ENCODE results near the gene NUP210. TPM values are rescaled to one million over a fixed set of nuclear protein-coding genes. Genes with fewer than 3 reads are reported as not detected.

The NUP210 gene
- polyA plus RNA-seq, 1 of the 3 experiments (the other 2 are of a cell fraction): 1.8 TPM

- Histone ChIP-seq H3K4me3 (ENCODE audit: low read depth in 2 of 2, low read length in 1 of 2) (no peak overlapping the region), H3K27ac (ENCODE audit: low read depth in 2 of 2, low read length in 1 of 2) (no peak overlapping the region), H3F3A (replicated peaks; ENCODE audit: insufficient read depth) (no peaks in the 10 kb centered on the region), H3K79me2 (ENCODE audit: insufficient read depth) (no peaks in the 10 kb centered on the region), H3K27me3 (ENCODE audit: insufficient read depth) (no peaks in the 10 kb centered on the region), H3K4me1 (ENCODE audit: control insufficient read depth in 1 of 2, insufficient read depth in 2 of 2, low read depth in 1 of 2, low read length in 1 of 2) (no peaks in the 10 kb centered on the region), H3K36me3 (replicated peaks in 1 of 2; ENCODE audit: control insufficient read depth in 1 of 2, insufficient read depth in 2 of 2, low read length in 1 of 2) (no peaks in the 10 kb centered on the region), H2AFZ (ENCODE audit: low read depth) (no peak overlapping the region), H4K20me1 (ENCODE audit: insufficient read depth) (no peaks in the 10 kb centered on the region), H3K4me2 (no peak overlapping the region), H3K9ac (no peak overlapping the region), H3K9me2 (no peaks in the 10 kb centered on the region), H3K9me3 (no peaks in the 10 kb centered on the region)
- TF ChIP-seq YY1 (IDR thresholded peaks at IDR 0.05; ENCODE audit: low read depth) (no peak), FOXJ3 (CRISPR knock-in tag; IDR thresholded peaks at IDR 0.05) (no peak), EZH2phosphoT487 (IDR thresholded peaks at IDR 0.05; ENCODE audit: borderline replicate concordance, low read depth) (no peak), SMC3 (IDR thresholded peaks at IDR 0.05; ENCODE audit: low read depth, low read length) (no peak), NFIC (IDR thresholded peaks at IDR 0.05; ENCODE audit: borderline replicate concordance) (no peak), ZBTB33 (IDR thresholded peaks at IDR 0.05; ENCODE audit: borderline replicate concordance, low read depth) (no peak), USF1 (IDR thresholded peaks at IDR 0.05; ENCODE audit: borderline replicate concordance, low read depth) (no peak), CHD2 (IDR thresholded peaks at IDR 0.05; ENCODE audit: low read length, partially characterized antibody) (no peak), TAF1 (IDR thresholded peaks at IDR 0.05; ENCODE audit: borderline replicate concordance, low read depth, low read length) (no peak), RAD21 (IDR thresholded peaks at IDR 0.05; ENCODE audit: low read length) (no peak), RFX5 (IDR thresholded peaks at IDR 0.05; ENCODE audit: low read length) (no peak), FOXM1 (IDR thresholded peaks at IDR 0.05; ENCODE audit: low read depth) (no peak), POLR2AphosphoS5 (IDR thresholded peaks at IDR 0.05; ENCODE audit: low read depth, low read length) (no peak), RCOR1 (IDR thresholded peaks at IDR 0.05; ENCODE audit: low read length) (no peak), IRF3 (IDR thresholded peaks at IDR 0.05; ENCODE audit: low read depth, low read length) (no peak), MEF2A (IDR thresholded peaks at IDR 0.05; ENCODE audit: borderline replicate concordance, low read depth) (no peak), NRF1 (IDR thresholded peaks at IDR 0.05; ENCODE audit: low read depth, low read length) (no peak)
- TF ChIP-seq, protein P1, sequence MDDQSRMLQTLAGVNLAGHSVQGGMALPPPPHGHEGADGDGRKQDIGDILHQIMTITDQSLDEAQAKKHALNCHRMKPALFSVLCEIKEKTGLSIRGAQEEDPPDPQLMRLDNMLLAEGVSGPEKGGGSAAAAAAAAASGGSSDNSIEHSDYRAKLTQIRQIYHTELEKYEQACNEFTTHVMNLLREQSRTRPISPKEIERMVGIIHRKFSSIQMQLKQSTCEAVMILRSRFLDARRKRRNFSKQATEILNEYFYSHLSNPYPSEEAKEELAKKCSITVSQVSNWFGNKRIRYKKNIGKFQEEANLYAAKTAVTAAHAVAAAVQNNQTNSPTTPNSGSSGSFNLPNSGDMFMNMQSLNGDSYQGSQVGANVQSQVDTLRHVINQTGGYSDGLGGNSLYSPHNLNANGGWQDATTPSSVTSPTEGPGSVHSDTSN (IDR thresholded peaks at IDR 0.05): no peak
- CTCF ChIA-PET: interaction anchor here (0.9 to 1.7 kb wide), 2 partner anchors 42 to 89 kb away, joined by 3 read pairs; no protein-coding TSS in a partner anchor
- DNase-seq: no peak
- WGBS (ENCODE audit: low lambda C conversion rate): 54% methylated on average over 6 of the region's 9 CpGs
- POLR2A ChIA-PET: no interaction called here
These were observed 130.3 kb downstream of the NUP210 start for GRCh38 chr3:13289771-13290285.

Data from SK-N-SH (cell line).